A204.1 (cell line): ENCODE data around the gene NUDT15.
A peak's percentile ranks its signal among the peaks of the same experiment; 100 is the strongest.
"Not testable (repeated sequence)": the region's sequence is repeated elsewhere in the genome, so short reads cannot be mapped to it uniquely, and the experiment has no call there.

Experiments used
- FAIRE-seq: peaks from 2 replicates; lab custom pipeline; 2012; peaks lifted over from hg19 to GRCh38; lab: Jason Lieb, UNC

NUDT15 gene

GRCh38 chr13:48037346-48038173, at the start of gene NUDT15:
Gene NUDT15 (plus strand): TSS chr13:48037726. CDS start chr13:48037747, 21 bp downstream.
- FAIRE-seq = peak; percentile 55

GRCh38 chr13:47990427-47990826, 47.1 kb upstream of the NUDT15 start:
- no peak for FAIRE-seq

- no peak for FAIRE-seq
Observed at GRCh38 chr13:47990920-47991466, 46.5 kb upstream of the NUDT15 start.

- no peak for FAIRE-seq
Observed at GRCh38 chr13:47991859-47992258, 45.7 kb upstream of the NUDT15 start.

GRCh38 chr13:47997384-47997783, 40.1 kb upstream of the NUDT15 start:
- FAIRE-seq = no peak

- no peak for FAIRE-seq
Observed at GRCh38 chr13:47999973-48000372, 37.6 kb upstream of the NUDT15 start.

GRCh38 chr13:48000559-48001113, 36.9 kb upstream of the NUDT15 start:
- no peak for FAIRE-seq

GRCh38 chr13:48001114-48001881, 36.2 kb upstream of the NUDT15 start, which contains the start of gene SUCLA2:
Gene SUCLA2 (minus strand): TSS chr13:48001273. CDS start chr13:48001269, 4 bp downstream.
- no peak for FAIRE-seq

GRCh38 chr13:48001999-48002398, 35.5 kb upstream of the NUDT15 start:
- not testable (repeated sequence) for FAIRE-seq

GRCh38 chr13:48004201-48004600, 33.3 kb upstream of the NUDT15 start:
- no peak for FAIRE-seq

GRCh38 chr13:48006396-48006795, 31.1 kb upstream of the NUDT15 start:
- FAIRE-seq = no peak

GRCh38 chr13:48009284-48009683, 28.2 kb upstream of the NUDT15 start:
- FAIRE-seq = no peak

GRCh38 chr13:48010698-48011097, 26.8 kb upstream of the NUDT15 start:
- FAIRE-seq = no peak

GRCh38 chr13:48012668-48013067, 24.9 kb upstream of the NUDT15 start:
- FAIRE-seq = no peak

GRCh38 chr13:48014359-48014758, 23.2 kb upstream of the NUDT15 start:
- no peak for FAIRE-seq

GRCh38 chr13:48018637-48019036, 18.9 kb upstream of the NUDT15 start:
- FAIRE-seq = no peak

GRCh38 chr13:48019796-48020195, 17.7 kb upstream of the NUDT15 start:
- FAIRE-seq = no peak

- no peak for FAIRE-seq
Observed at GRCh38 chr13:48028066-48028465, 9.5 kb upstream of the NUDT15 start.

GRCh38 chr13:48029859-48030258, 7.7 kb upstream of the NUDT15 start:
- FAIRE-seq = no peak

- FAIRE-seq = no peak
Observed at GRCh38 chr13:48038761-48039160, 1.2 kb downstream of the NUDT15 start.

GRCh38 chr13:48040049-48040448, 2.5 kb downstream of the NUDT15 start:
- no peak for FAIRE-seq

- no peak for FAIRE-seq
Observed at GRCh38 chr13:48040896-48041295, 3.4 kb downstream of the NUDT15 start.

GRCh38 chr13:48042894-48043293, 5.4 kb downstream of the NUDT15 start:
- no peak for FAIRE-seq
